ENCODE measurements around the gene ANKRD35. TPM values are rescaled to one million over a fixed set of nuclear protein-coding genes. Genes with fewer than 3 reads are reported as not detected.
A peak's percentile ranks its signal among the peaks of the same experiment; 100 is the strongest.

The ANKRD35 gene
- total RNA-seq, 1 experiment from 2014 or later: not detected

GRCh38 chr1:145857170-145857569 lies 28.5 kb downstream of the ANKRD35 start (continued):
- no peak for TF ChIP-seq MAX (IDR thresholded peaks at IDR 0.05)
- no peak for TF ChIP-seq JUND (IDR thresholded peaks at IDR 0.05)
- TF ChIP-seq ZNF274 (IDR thresholded peaks at IDR 0.05; ENCODE audit: low read depth, low read length): no peak
- TF ChIP-seq REST (IDR thresholded peaks at IDR 0.05; ENCODE audit: low read depth): no peak
- TF ChIP-seq SP1 (IDR thresholded peaks at IDR 0.05; ENCODE audit: low read depth): no peak
- TF ChIP-seq EZH2 (IDR thresholded peaks at IDR 0.05): no peak
- no peak for TF ChIP-seq CBX3 (IDR thresholded peaks at IDR 0.05; ENCODE audit: low read depth)
- no peak for TF ChIP-seq SRF (IDR thresholded peaks at IDR 0.05; ENCODE audit: low read depth)

- Histone ChIP-seq H3K79me2 (ENCODE audit: insufficient read depth, low read length) (peaks cover 5% of the 10 kb centered on the region; the same call in 1 of the 2 replicates), H3K4me3 (replicated peaks in 1 of 2; ENCODE audit: low read depth in 1 of 2, low read length in 2 of 2) (no peak overlapping the region), H3K4me1 (ENCODE audit: control insufficient read depth in 1 of 2, insufficient read depth in 2 of 2, low read length in 2 of 2) (peaks cover 11 to 15% of the 10 kb centered on the region in 2 experiments; a peak in 3 of 4 replicates), H3K9ac (ENCODE audit: low read length) (no peak overlapping the region), H3K36me3 (ENCODE audit: control insufficient read depth in 1 of 2, insufficient read depth in 2 of 2, low read length in 2 of 2) (peaks cover 1 to 30% of the 10 kb centered on the region in 2 experiments), H3K27me3 (ENCODE audit: insufficient read depth, low read length) (no peaks in the 10 kb centered on the region), H2AFZ (ENCODE audit: low read depth, low read length, poor library complexity, severe bottlenecking) (no peak overlapping the region), H4K20me1 (ENCODE audit: insufficient read depth) (no peaks in the 10 kb centered on the region), H3K27ac (ENCODE audit: low read depth, low read length) (no peak overlapping the region), H3K4me2 (ENCODE audit: low read length) (no peak overlapping the region), H3K9me3 (ENCODE audit: control insufficient read depth in 1 of 2, insufficient read depth in 1 of 2, low read depth in 1 of 2, low read length in 2 of 2) (no peaks in the 10 kb centered on the region), H3K9me2 (ENCODE audit: insufficient read depth) (no peaks in the 10 kb centered on the region)
- no peak for DNase-seq (ENCODE audit: low read depth, low spot score)
- BruUV-seq (replicated peaks): no TSS peak
- ATAC-seq: no peak
- TF ChIP-seq, protein P1, sequence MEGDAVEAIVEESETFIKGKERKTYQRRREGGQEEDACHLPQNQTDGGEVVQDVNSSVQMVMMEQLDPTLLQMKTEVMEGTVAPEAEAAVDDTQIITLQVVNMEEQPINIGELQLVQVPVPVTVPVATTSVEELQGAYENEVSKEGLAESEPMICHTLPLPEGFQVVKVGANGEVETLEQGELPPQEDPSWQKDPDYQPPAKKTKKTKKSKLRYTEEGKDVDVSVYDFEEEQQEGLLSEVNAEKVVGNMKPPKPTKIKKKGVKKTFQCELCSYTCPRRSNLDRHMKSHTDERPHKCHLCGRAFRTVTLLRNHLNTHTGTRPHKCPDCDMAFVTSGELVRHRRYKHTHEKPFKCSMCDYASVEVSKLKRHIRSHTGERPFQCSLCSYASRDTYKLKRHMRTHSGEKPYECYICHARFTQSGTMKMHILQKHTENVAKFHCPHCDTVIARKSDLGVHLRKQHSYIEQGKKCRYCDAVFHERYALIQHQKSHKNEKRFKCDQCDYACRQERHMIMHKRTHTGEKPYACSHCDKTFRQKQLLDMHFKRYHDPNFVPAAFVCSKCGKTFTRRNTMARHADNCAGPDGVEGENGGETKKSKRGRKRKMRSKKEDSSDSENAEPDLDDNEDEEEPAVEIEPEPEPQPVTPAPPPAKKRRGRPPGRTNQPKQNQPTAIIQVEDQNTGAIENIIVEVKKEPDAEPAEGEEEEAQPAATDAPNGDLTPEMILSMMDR (IDR thresholded peaks at IDR 0.05 in 2 of 3, conservative IDR thresholded peaks at IDR 0.05 in 1 of 3; ENCODE audit: borderline replicate concordance in 1 of 3, insufficient read depth in 1 of 3, low read depth in 2 of 3, low read length in 2 of 3): peak in 2 of 3 experiments; percentile 28 to 38; a peak in 3 of 6 replicates
- no peak for TF ChIP-seq EZH2phosphoT487 (IDR thresholded peaks at IDR 0.05; ENCODE audit: borderline replicate concordance)
- ChIA-PET RAD21 (ENCODE audit: low non-redundant PET in 1 of 2, low total read pairs in 2 of 2, uncharacterized antibody in 2 of 2, unreplicated experiment in 2 of 2) (no interaction called here), CTCF (interaction anchor here (0.9 to 6.6 kb wide), 2 partner anchors 9 kb away, joined by 4 to 87 read pairs; partner anchors contain the start of gene NUDT17), POLR2A (interaction anchor here (1.2 kb wide), 1 partner anchor 10 kb away, joined by 5 read pairs; the partner anchor contains the start of gene NUDT17)
- intact Hi-C loops (cut with micrococcal nuclease): no loop called here
Observed at GRCh38 chr1:145855426-145855948, 30.2 kb downstream of the ANKRD35 start.

Data from HCT116 (cell line).